H1 (cell line): ENCODE results near the gene BABAM2. TPM values are rescaled to one million over a fixed set of nuclear protein-coding genes. Genes with fewer than 3 reads are reported as not detected.

Source experiments
- CTCF ChIA-PET: fragments of 300-600 bp; sonication (Branson Sonifier 250); formaldehyde crosslinking; loops from one replicate; lab custom pipeline; 2021; ENCODE audit not compliant: partially characterized antibody; lab: Charles Lee
- POLR2A ChIA-PET: fragments of 300-600 bp; sonication (Branson Sonifier 250); formaldehyde crosslinking; loops from one replicate; lab custom pipeline; 2021; ENCODE audit warnings: inconsistent platforms; ENCODE audit not compliant: partially characterized antibody; lab: Charles Lee
- DNase-seq, 2 experiments: peaks; one replicate each; pipeline versions ENCODE4 v3.0.0 to v3.0.0-alpha.2; 2010 to 2022; ENCODE audit warnings: low spot score in 2 of 2, low read depth in 1 of 2, mixed read lengths in 1 of 2
- FAIRE-seq: peaks from 2 replicates; lab custom pipeline; 2011; peaks lifted over from hg19 to GRCh38; lab: Jason Lieb, UNC
- H2AFZ ChIP-seq: 2 replicates; pipeline ENCODE4 v1.8.1; 2012; ENCODE audit warnings: low read length, inconsistent platforms
- H2AK5ac ChIP-seq: 2 replicates; pipeline ENCODE4 v1.6.1; 2013; ENCODE audit warnings: low read depth, low read length
- H2BK120ac ChIP-seq: replicated peaks from 2 replicates; pipeline ENCODE3; 2013; ENCODE audit warnings: low read depth, low read length, inconsistent platforms
- H2BK12ac ChIP-seq: 2 replicates; pipeline ENCODE4 v1.6.1; 2013; ENCODE audit warnings: low read depth, low read length
- H2BK15ac ChIP-seq: 2 replicates; pipeline ENCODE4 v1.6.1; 2013; ENCODE audit warnings: low read length
- H2BK20ac ChIP-seq: 2 replicates; pipeline ENCODE4 v1.6.1; 2013; ENCODE audit warnings: low read length
- H2BK5ac ChIP-seq: 2 replicates; pipeline ENCODE4 v1.6.1; 2013; ENCODE audit warnings: low read depth, low read length
- H3K14ac ChIP-seq: 2 replicates; pipeline ENCODE4 v1.6.1; 2013; ENCODE audit warnings: inconsistent platforms; ENCODE audit not compliant: insufficient read length
- H3K18ac ChIP-seq: 2 replicates; pipeline ENCODE4 v1.6.1; 2013; ENCODE audit warnings: low read length; ENCODE audit errors: extremely low read depth
- H3K23ac ChIP-seq: 2 replicates; pipeline ENCODE4 v1.6.1; 2013; ENCODE audit warnings: inconsistent platforms; ENCODE audit not compliant: insufficient read length
- H3K23me2 ChIP-seq: 2 replicates; pipeline ENCODE4 v1.6.1; 2013; ENCODE audit warnings: low read depth, low read length
- H3K27ac ChIP-seq: 2 replicates; pipeline ENCODE4 v1.6.1; 2011; ENCODE audit warnings: low read depth, low read length, inconsistent platforms
- H3K27me3 ChIP-seq, 4 experiments: replicated peaks in 1 of 4; 1 replicate in 1 of 4; 2 replicates in 3 of 4; pipeline versions ENCODE4 v1.6.1 to v1.8.1; 2011 to 2013; ENCODE audit warnings: low read length in 3 of 4, mild to moderate bottlenecking in 3 of 4, inconsistent platforms in 2 of 4, mixed read lengths in 2 of 4, moderate library complexity in 1 of 4; ENCODE audit not compliant: control insufficient read depth in 3 of 4, insufficient read depth in 3 of 4; ENCODE audit errors: extremely low read depth in 1 of 4
- H3K36me3 ChIP-seq, 4 experiments: 2 replicates each; pipeline versions ENCODE4 v1.6.1 to v1.8.1; 2011 to 2013; ENCODE audit warnings: mild to moderate bottlenecking in 4 of 4, low read length in 3 of 4, moderate library complexity in 2 of 4, control low read depth in 1 of 4, inconsistent platforms in 1 of 4; ENCODE audit not compliant: insufficient read depth in 4 of 4, control insufficient read depth in 2 of 4
- H3K4ac ChIP-seq: replicated peaks from 2 replicates; pipeline ENCODE3; 2013; ENCODE audit warnings: low read length, low read depth, mixed read lengths, inconsistent platforms; ENCODE audit not compliant: insufficient read length
- H3K4me1 ChIP-seq, 4 experiments: replicated peaks in 1 of 4; 1 replicate in 1 of 4; 2 replicates in 3 of 4; pipeline versions ENCODE4 v1.6.1 to v1.8.1; 2011 to 2013; ENCODE audit warnings: low read length in 3 of 4, inconsistent platforms in 2 of 4, mixed read lengths in 1 of 4; ENCODE audit not compliant: insufficient read depth in 4 of 4, control insufficient read depth in 3 of 4
- H3K4me2 ChIP-seq, 2 experiments: 2 replicates each; pipeline versions ENCODE4 v1.6.1 to v1.8.1; 2011 to 2013; ENCODE audit warnings: low read depth in 2 of 2, low read length in 2 of 2, control low read depth in 1 of 2, inconsistent platforms in 1 of 2, mild to moderate bottlenecking in 1 of 2; ENCODE audit not compliant: insufficient read depth in 1 of 2
- H3K4me3 ChIP-seq, 4 experiments: fragments of 200-600, 300-600 bp in 1 of 4; sonication (generic), shearing (Covaris generic), sonication (Bioruptor Twin) in 1 of 4; 2 replicates each; pipeline versions ENCODE4 v1.5.1 to v1.8.1; 2011 to 2016; ENCODE audit warnings: low read length in 4 of 4, low read depth in 3 of 4, control low read depth in 2 of 4, inconsistent platforms in 2 of 4, mild to moderate bottlenecking in 2 of 4, mixed read lengths in 1 of 4, moderate library complexity in 1 of 4; ENCODE audit not compliant: insufficient read depth in 2 of 4; ENCODE audit errors: extremely low read depth in 1 of 4
- H3K56ac ChIP-seq: replicated peaks from 2 replicates; pipeline ENCODE3; 2013; ENCODE audit warnings: low read depth, mild to moderate bottlenecking, mixed read lengths, low read length, inconsistent platforms; ENCODE audit not compliant: insufficient read length
- H3K79me1 ChIP-seq: 2 replicates; pipeline ENCODE4 v1.6.1; 2013; ENCODE audit warnings: low read depth, low read length, control low read depth
- H3K79me2 ChIP-seq, 2 experiments: 2 replicates each; pipeline versions ENCODE4 v1.6.1 to v1.8.1; 2012 to 2013; ENCODE audit warnings: low read length in 2 of 2, mild to moderate bottlenecking in 2 of 2, inconsistent platforms in 1 of 2; ENCODE audit not compliant: insufficient read depth in 2 of 2, control insufficient read depth in 1 of 2
- H3K9ac ChIP-seq, 4 experiments: replicated peaks in 1 of 4; 1 replicate in 1 of 4; 2 replicates in 3 of 4; pipeline versions ENCODE4 v1.6.1 to v1.8.1; 2011 to 2013; ENCODE audit warnings: low read depth in 3 of 4, low read length in 3 of 4, control low read depth in 2 of 4, mild to moderate bottlenecking in 2 of 4, moderate library complexity in 2 of 4, inconsistent platforms in 1 of 4; ENCODE audit errors: extremely low read depth in 1 of 4
- H3K9me3 ChIP-seq, 2 experiments: 2 replicates each; pipeline versions ENCODE4 v1.6.1 to v1.8.1; 2012 to 2013; ENCODE audit warnings: mild to moderate bottlenecking in 2 of 2, moderate library complexity in 2 of 2, control low read depth in 1 of 2, inconsistent platforms in 1 of 2, low read depth in 1 of 2, low read length in 1 of 2, mixed read lengths in 1 of 2; ENCODE audit not compliant: insufficient read depth in 2 of 2
- H4K20me1 ChIP-seq, 2 experiments: replicated peaks in 1 of 2; 2 replicates each; pipeline versions ENCODE3 to v1.8.1; 2011 to 2013; ENCODE audit warnings: inconsistent platforms in 2 of 2, low read length in 2 of 2, mild to moderate bottlenecking in 1 of 2; ENCODE audit not compliant: insufficient read depth in 2 of 2, control insufficient read depth in 1 of 2
- H4K5ac ChIP-seq: 2 replicates; pipeline ENCODE4 v1.6.1; 2013; ENCODE audit warnings: low read length, low read depth, mixed read lengths, inconsistent platforms; ENCODE audit not compliant: insufficient read length
- H4K8ac ChIP-seq: 2 replicates; pipeline ENCODE4 v1.8.0; 2013; ENCODE audit warnings: mild to moderate bottlenecking, moderate library complexity, low read length, inconsistent platforms; ENCODE audit not compliant: insufficient read depth; ENCODE audit errors: extremely low read depth
- H4K91ac ChIP-seq: replicated peaks from 2 replicates; pipeline ENCODE3; 2013; ENCODE audit warnings: low read length, mixed read lengths, inconsistent platforms; ENCODE audit not compliant: insufficient read length
- CBX5 ChIP-seq: fragments of 300-800, 300-1000 bp; sonication (generic); IDR thresholded peaks from 2 replicates; pipeline ENCODE4 v1.7.1; 2016; ENCODE audit warnings: antibody characterized with exemption, low read length, low read depth
- GTF2F1 ChIP-seq: IDR thresholded peaks from 2 replicates; pipeline ENCODE4 v1.6.1; 2012; ENCODE audit warnings: low read depth, low read length, improper control_type of control experiment, borderline replicate concordance
- WGBS, 2 experiments: shearing (Covaris generic) in 1 of 2; methylation state at CpG; one replicate each; pipeline versions ENCODE4 v1.1.6 to v1.1.7; 2013 to 2015; ENCODE audit warnings: low lambda C conversion rate in 2 of 2, mixed read lengths in 2 of 2, inconsistent platforms in 1 of 2, low coverage in 1 of 2, missing lambda C conversion rate in 1 of 2; ENCODE audit not compliant: insufficient replicate concordance in 2 of 2, insufficient coverage in 1 of 2, insufficient read length in 1 of 2; ENCODE audit errors: extremely low coverage in 1 of 2, missing lambda C conversion rate in 1 of 2; 5-methylcytosine and 5-hydroxymethylcytosine counted together
- polyA plus RNA-seq, 7 experiments: library from polyadenylated mRNA; depleted of rRNA in 3 of 7; stranded (reverse) in 5 of 7; unstranded in 2 of 7; fragments of >200 nt in 5 of 7; fragments of 200-250 nt in 2 of 7; gene quantifications; 1 replicate in 5 of 7; 2 replicates in 1 of 7; 4 replicates in 1 of 7; pipeline versions ENCODE4 v1.2.1 to v1.2.3, GENCODE V29; 2011 to 2013; ENCODE audit warnings: missing spikeins in 2 of 7, mixed read lengths in 2 of 7
- total RNA-seq: library from RNA; stranded (reverse); fragmentation: NEBNext Ultra II Directional; extraction: Animal tissue kit (Norgen Biotek cat#: 25700); gene quantifications from 2 replicates; pipeline ENCODE4 v1.2.1, GENCODE V29; 2021

The BABAM2 gene
- total and polyA plus RNA-seq, 2 of the 8 experiments (the other 6 are each of a cell fraction or from before 2014, with no cell fraction given), result 15.8 to 20.9 TPM

GRCh38 chr2:28068088-28068487, 177.6 kb downstream of the BABAM2 start:
- Histone ChIP-seq H3K18ac (no peak overlapping the region), H3K79me1 (no peaks in the 10 kb centered on the region), H2BK120ac (no peak overlapping the region), H3K27ac (no peak overlapping the region), H2BK12ac (no peak overlapping the region), H4K20me1 (no peaks in the 10 kb centered on the region), H3K79me2 (no peaks in the 10 kb centered on the region), H2AK5ac (no peak overlapping the region), H3K36me3 (no peaks in the 10 kb centered on the region), H3K27me3 (no peaks in the 10 kb centered on the region), H2BK15ac (no peak overlapping the region), H4K8ac (no peak overlapping the region), H3K9me3 (no peaks in the 10 kb centered on the region), H3K4me3 (no peak overlapping the region), H3K4me1 (no peaks in the 10 kb centered on the region), H3K9ac (no peak overlapping the region), H3K4me2 (no peak overlapping the region), H2BK5ac (no peak overlapping the region), H4K91ac (no peak overlapping the region), H3K23ac (no peak overlapping the region), H3K14ac (no peak overlapping the region), H2BK20ac (no peak overlapping the region), H3K56ac (no peak overlapping the region), H3K4ac (no peak overlapping the region), H4K5ac (no peak overlapping the region), H2AFZ (no peak overlapping the region), H3K23me2 (no peaks in the 10 kb centered on the region)
- FAIRE-seq, result no peak
- no peak for DNase-seq
- TF ChIP-seq CBX5, result no peak
- TF ChIP-seq GTF2F1, result no peak
- ChIA-PET CTCF (no interaction called here), POLR2A (no interaction called here)
- WGBS, 2 experiments, result 95% methylated on average over 2 of the region's 2 CpGs; no CpG with 5 or more reads in 1 of the 2 experiments
